MCF 10A (cell line): ENCODE data around the gene PTPRN2. TPM values are rescaled to one million over a fixed set of nuclear protein-coding genes. Genes with fewer than 3 reads are reported as not detected.

Experiments used
- BruUV-seq: library from RNA; stranded (reverse); fragments of 400-500 nt; replicated peaks from 2 replicates; lab custom pipeline; 2021; lab: Mats Ljungman, UMichigan
- CTCF ChIA-PET: fragments of 300-600 bp; sonication (Branson Sonifier 250); formaldehyde crosslinking; extraction: SDS; loops from one replicate; lab custom pipeline; 2021; ENCODE audit warnings: antibody characterized with exemption, inconsistent platforms; lab: Yijun Ruan, JAX
- POLR2A ChIA-PET: fragments of 300-600, 350-650 bp; sonication (Branson Sonifier 250); formaldehyde crosslinking; extraction: SDS; loops from one replicate; lab custom pipeline; 2020; ENCODE audit warnings: antibody characterized with exemption, inconsistent platforms; lab: Yijun Ruan, JAX
- DNase-seq: peaks from one replicate; pipeline ENCODE4 v3.0.0-alpha.2; 2018; ENCODE audit not compliant: unreplicated experiment
- H3K27ac Mint-ChIP-seq: one replicate; pipeline ENCODE4 v1.8.0; 2022; ENCODE audit warnings: mild to moderate bottlenecking, low read depth, mixed read lengths; ENCODE audit not compliant: unreplicated experiment
- H3K27me3 Mint-ChIP-seq: one replicate; pipeline ENCODE4 v1.8.0; 2022; ENCODE audit warnings: mixed read lengths; ENCODE audit not compliant: insufficient read depth, unreplicated experiment
- H3K36me3 Mint-ChIP-seq: one replicate; pipeline ENCODE4 v1.8.0; 2022; ENCODE audit warnings: mild to moderate bottlenecking, moderate library complexity, mixed read lengths; ENCODE audit not compliant: insufficient read depth, unreplicated experiment
- H3K4me1 Mint-ChIP-seq: one replicate; pipeline ENCODE4 v1.8.0; 2022; ENCODE audit warnings: mixed read lengths; ENCODE audit not compliant: insufficient read depth, unreplicated experiment
- H3K4me3 Mint-ChIP-seq: one replicate; pipeline ENCODE4 v1.8.0; 2022; ENCODE audit warnings: mild to moderate bottlenecking, moderate library complexity, mixed read lengths; ENCODE audit not compliant: unreplicated experiment
- H3K9me3 Mint-ChIP-seq: one replicate; pipeline ENCODE4 v1.8.0; 2022; ENCODE audit warnings: mixed read lengths; ENCODE audit not compliant: unreplicated experiment
- intact Hi-C: fragments of 100-400 bp; cut with micrococcal nuclease; formaldehyde crosslinking; loops from 2 replicates; pipeline ENCODE4 v1.14.1; 2022
- total RNA-seq: library from RNA; stranded (reverse); gene quantifications from 2 replicates; pipeline ENCODE4 v1.2.3, GENCODE V29; 2022
- TF ChIP-seq, protein P1 (sequence below): fragments of 200-600 bp; IDR thresholded peaks from one replicate; pipeline ENCODE4 v1.8.0; 2022; ENCODE audit warnings: antibody characterized with exemption, mild to moderate bottlenecking; ENCODE audit not compliant: unreplicated experiment

The PTPRN2 gene
- total RNA-seq, 1 experiment from 2014 or later = 4.5 TPM

DNA sequence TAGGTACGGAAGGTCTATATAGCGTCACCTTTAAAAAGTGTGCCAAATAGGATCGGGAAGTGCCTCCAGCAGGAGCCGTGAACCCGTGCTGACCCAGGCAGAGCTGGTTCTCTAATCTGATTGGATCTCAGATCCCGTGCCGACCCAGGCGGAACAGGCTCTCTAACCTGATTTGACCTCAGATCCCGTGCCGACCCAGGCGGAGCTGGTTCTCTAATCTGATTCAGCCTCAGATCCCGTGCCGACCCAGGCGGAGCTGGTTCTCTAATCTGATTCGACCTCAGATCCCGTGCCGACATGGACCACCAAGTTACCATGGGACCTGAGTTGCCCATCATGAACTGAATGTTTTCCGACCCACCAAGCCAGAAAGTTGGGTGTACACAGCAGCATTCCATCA, 463.9 kb downstream of the PTPRN2 start:
- no peaks in the 10 kb centered on the region for H3K4me1 Mint-ChIP-seq
- no TSS peak for BruUV-seq
- H3K27me3 Mint-ChIP-seq = no peaks in the 10 kb centered on the region
- TF ChIP-seq, protein P1, sequence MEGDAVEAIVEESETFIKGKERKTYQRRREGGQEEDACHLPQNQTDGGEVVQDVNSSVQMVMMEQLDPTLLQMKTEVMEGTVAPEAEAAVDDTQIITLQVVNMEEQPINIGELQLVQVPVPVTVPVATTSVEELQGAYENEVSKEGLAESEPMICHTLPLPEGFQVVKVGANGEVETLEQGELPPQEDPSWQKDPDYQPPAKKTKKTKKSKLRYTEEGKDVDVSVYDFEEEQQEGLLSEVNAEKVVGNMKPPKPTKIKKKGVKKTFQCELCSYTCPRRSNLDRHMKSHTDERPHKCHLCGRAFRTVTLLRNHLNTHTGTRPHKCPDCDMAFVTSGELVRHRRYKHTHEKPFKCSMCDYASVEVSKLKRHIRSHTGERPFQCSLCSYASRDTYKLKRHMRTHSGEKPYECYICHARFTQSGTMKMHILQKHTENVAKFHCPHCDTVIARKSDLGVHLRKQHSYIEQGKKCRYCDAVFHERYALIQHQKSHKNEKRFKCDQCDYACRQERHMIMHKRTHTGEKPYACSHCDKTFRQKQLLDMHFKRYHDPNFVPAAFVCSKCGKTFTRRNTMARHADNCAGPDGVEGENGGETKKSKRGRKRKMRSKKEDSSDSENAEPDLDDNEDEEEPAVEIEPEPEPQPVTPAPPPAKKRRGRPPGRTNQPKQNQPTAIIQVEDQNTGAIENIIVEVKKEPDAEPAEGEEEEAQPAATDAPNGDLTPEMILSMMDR = no peak
- peaks cover 24% of the 10 kb centered on the region for H3K9me3 Mint-ChIP-seq
- ChIA-PET POLR2A (no interaction called here), CTCF (no interaction called here)
- H3K36me3 Mint-ChIP-seq = no peaks in the 10 kb centered on the region
- DNase-seq = no peak
- no peak overlapping the region for H3K27ac Mint-ChIP-seq
- H3K4me3 Mint-ChIP-seq = no peak overlapping the region
- intact Hi-C loops = no loop called here

DNA sequence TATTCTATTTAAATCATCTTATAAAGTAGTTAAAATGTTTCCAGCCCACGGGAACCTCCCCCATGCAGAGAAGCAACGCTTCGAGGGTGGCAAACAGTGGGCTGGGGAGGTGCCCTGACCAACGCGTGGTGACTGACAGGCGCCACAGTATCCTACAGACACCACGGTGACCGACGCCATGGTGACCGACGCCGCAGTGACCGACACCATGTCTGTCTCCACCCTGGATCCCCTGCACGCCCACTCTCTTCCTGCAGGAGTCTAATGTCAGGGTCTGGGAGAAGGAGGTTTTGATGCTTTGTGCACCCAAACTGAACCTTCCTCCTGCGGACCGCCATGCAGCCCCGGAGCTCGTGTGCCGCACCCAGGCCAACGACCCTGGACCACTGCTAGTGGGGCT, 464.4 kb downstream of the PTPRN2 start:
- no peaks in the 10 kb centered on the region for H3K4me1 Mint-ChIP-seq
- H3K27me3 Mint-ChIP-seq = no peaks in the 10 kb centered on the region
- no peaks in the 10 kb centered on the region for H3K36me3 Mint-ChIP-seq
- TF ChIP-seq, protein P1 = no peak
- no TSS peak for BruUV-seq
- intact Hi-C loops = no loop called here
- no peak overlapping the region for H3K27ac Mint-ChIP-seq
- peaks cover 24% of the 10 kb centered on the region for H3K9me3 Mint-ChIP-seq
- ChIA-PET POLR2A (no interaction called here), CTCF (no interaction called here)
- DNase-seq = no peak
- H3K4me3 Mint-ChIP-seq = no peak overlapping the region

DNA sequence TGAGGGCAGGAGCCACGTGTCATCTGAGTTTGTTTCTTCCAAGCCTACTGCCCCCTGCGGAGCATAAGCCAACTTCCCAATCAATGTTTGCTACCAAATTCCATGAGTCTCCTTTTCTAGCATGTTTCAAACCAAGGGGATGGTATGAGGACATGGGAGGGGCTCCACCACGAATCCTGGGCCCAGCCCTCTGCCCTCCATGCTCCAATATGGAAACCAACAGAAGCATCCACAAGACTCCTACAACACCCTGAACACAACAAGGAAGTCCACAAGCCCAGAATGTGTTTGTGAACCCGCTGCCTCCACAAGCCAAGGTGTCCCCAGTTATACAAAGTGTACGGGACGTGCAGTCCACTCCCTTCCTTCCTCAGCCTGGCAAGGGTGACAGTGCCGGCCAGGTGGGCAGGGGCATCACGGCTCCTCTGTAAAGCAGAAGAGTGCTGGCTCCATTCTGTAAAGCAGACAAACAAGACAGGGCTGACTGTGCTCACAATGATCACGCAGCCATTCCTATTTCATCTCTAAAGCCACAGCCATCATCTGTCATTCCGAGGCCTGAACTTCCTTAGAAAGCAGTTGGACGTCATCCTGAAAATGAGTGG, 466.1 kb downstream of the PTPRN2 start:
- Mint-ChIP-seq H3K27ac (no peak overlapping the region), H3K9me3 (peaks cover 33% of the 10 kb centered on the region), H3K27me3 (no peaks in the 10 kb centered on the region), H3K36me3 (no peaks in the 10 kb centered on the region), H3K4me3 (no peak overlapping the region), H3K4me1 (no peaks in the 10 kb centered on the region)
- ChIA-PET CTCF (no interaction called here), POLR2A (no interaction called here)
- no TSS peak for BruUV-seq
- intact Hi-C loops = no loop called here
- DNase-seq = no peak
- TF ChIP-seq, protein P1 = no peak

DNA sequence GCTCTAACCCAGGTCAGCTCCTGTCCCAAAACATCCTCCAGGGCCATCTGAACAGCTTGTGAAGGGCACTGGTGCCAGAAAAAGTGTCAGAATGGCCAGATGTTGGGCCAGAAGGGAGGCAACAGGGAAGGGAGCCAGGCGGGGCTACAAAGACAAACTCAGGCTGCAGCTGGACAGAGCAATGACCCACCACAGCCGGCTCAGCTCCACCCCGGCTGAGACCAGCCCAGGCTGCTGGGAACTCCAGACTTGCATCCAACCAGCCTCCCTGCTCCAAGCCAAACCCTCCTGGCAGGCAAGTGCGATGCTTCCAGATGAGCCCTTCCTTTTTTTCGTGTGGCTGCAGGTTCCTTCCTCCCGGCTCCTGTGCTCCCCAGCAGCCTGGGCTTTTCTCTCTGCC, 466.9 kb downstream of the PTPRN2 start:
- intact Hi-C loops = no loop called here
- no peak overlapping the region for H3K4me3 Mint-ChIP-seq
- no peaks in the 10 kb centered on the region for H3K36me3 Mint-ChIP-seq
- CTCF ChIA-PET = interaction anchor here (0.6 kb wide), 1 partner anchor 984 kb away, joined by 3 read pairs; no protein-coding TSS in a partner anchor
- H3K4me1 Mint-ChIP-seq = no peaks in the 10 kb centered on the region
- peaks cover 34% of the 10 kb centered on the region for H3K9me3 Mint-ChIP-seq
- TF ChIP-seq, protein P1 = no peak
- no peak for DNase-seq
- no peaks in the 10 kb centered on the region for H3K27me3 Mint-ChIP-seq
- H3K27ac Mint-ChIP-seq = no peak overlapping the region
- POLR2A ChIA-PET = no interaction called here
- no TSS peak for BruUV-seq
